GM19468 (cell line): Measurements from ENCODE around the gene MRPS2.
"Not testable (repeated sequence)": the region's sequence is repeated elsewhere in the genome, so short reads cannot be mapped to it uniquely, and the experiment has no call there.

Experiments used
- ATAC-seq: cut with Tn5 transposase; IDR thresholded peaks from one replicate; pipeline ENCODE4 v1.9.1; 2021; ENCODE audit warnings: mild to moderate bottlenecking, moderate library complexity, moderate number of reproducible peaks; ENCODE audit not compliant: unreplicated experiment; ENCODE audit errors: extremely low read depth

Gene MRPS2

DNA sequence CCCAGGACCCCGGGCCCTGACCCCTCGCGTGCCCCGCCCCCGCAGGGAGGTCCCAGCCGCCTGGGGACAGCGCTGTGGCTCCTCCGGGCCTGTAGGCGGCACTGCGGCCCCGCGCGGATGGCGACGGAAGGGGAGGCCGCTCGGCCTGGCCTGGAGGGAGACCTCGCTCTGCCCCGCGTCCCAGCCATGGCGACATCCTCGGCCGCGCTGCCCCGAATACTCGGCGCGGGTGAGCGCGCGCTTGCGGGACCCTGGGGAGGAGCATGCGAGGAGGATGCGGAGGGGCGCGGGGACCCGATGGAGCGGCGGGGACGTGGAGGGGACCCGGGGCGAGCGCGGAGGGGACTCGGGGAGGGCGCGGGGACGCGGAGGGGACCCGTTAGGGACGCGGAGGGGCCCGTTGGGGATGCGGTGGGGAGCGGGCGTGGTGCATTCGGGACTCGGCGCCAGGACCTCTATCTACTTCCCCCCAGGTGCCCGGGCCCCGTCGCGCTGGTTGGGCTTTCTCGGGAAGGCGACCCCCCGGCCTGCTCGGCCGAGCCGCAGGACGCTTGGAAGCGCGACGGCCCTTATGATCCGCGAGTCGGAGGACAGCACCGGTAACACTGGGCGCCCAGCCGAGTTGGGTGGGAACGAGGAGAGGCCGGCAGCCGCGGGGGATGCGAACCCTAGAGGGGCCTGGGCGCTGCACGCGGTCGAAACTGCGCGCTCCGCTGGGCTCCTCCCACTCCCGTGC lies at the start of gene MRPS2:
Gene MRPS2, plus strand, starts transcription at position 158 of the 736 bp plus-strand sequence. Its CDS starts 29 bp downstream, at position 187.
- no peak for ATAC-seq

DNA sequence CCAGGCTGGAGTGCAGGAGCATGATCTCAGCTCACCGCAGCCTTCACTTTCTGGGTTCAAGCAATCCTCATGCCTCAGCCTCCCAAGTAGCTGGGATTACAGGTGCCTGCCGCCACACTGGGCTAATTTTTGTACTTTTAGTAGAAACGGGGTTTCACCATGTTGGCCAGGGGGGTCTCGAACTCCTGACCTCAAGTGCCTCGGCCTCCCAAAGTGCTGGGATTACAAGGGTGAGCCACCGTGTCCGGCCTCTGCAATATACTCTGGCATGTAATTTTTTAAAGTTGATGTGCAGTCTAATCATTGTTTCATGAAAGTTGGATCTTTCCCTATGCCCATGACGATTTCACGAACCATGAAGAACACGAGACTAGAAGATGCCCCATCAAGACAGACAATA lies 49.5 kb upstream of the MRPS2 start:
- ATAC-seq = no peak

DNA sequence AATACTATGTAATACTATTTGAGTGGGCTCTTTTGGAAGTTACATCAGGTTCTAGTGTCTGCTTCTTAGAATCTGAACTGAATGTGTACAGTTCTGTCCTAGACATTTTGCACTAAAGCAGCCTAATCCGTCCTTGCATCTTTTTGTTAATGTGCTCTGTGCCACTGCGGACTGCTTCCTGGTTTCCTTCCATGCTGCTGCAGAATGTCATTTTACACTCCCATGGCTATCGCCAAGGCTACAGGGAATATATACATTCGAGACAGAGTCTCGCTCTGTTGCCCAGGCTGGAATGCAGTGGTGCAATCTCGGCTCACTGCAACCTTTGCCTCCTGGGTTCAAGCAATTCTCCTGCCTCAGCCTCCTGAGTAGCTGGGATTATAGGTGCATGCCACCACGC lies 48.6 kb upstream of the MRPS2 start:
- ATAC-seq = not testable (repeated sequence)

DNA sequence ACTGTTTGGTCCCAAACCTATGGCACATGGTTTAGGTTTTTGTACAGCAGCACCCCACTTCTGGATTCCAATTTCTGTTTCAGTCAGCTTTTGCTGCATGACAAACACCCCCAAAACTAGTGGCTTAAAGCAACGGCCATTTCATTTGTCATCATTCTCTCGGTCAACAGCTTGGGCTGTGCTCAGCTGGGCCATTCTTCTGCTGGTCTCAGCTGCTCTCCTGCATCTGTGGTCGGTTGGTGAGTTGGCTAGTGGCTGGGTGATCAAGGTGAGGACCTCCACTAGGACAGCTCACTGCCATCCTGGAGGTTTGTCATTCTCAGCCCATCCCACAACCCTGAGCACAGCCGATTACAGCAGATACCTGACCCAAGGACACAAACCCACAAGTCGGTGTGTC lies 45.7 kb upstream of the MRPS2 start:
- no peak for ATAC-seq

DNA sequence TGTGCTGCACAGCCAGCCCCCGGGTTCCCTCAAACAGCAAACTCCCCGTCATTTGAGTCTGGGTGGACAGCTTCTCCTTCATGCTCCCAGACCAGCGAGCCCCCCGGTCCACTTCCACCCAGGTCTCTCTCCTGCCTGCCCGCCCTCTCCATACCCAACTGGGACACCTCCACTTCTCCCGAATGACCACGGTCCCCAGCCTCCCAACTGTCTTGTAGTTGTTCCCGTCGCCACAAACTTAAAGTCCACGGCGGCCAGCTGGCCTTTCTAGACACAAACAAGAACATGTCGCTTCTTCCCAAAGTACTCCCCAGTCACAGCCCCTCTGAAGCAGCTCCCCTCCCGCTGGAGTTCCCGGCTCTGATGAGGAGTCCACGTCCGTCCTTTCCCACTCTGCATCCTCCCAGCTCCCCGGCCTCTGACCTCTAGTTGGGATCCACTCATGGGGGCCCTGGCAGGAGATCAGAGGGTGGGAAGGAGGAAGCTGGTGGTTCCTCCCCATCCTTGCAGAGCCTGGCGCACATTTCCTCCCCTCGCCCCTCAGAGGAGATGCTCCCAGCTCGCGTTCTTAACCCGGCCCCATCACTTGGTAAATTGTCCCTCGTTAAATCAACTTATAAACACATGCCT lies 45.0 kb upstream of the MRPS2 start:
- ATAC-seq = no peak

DNA sequence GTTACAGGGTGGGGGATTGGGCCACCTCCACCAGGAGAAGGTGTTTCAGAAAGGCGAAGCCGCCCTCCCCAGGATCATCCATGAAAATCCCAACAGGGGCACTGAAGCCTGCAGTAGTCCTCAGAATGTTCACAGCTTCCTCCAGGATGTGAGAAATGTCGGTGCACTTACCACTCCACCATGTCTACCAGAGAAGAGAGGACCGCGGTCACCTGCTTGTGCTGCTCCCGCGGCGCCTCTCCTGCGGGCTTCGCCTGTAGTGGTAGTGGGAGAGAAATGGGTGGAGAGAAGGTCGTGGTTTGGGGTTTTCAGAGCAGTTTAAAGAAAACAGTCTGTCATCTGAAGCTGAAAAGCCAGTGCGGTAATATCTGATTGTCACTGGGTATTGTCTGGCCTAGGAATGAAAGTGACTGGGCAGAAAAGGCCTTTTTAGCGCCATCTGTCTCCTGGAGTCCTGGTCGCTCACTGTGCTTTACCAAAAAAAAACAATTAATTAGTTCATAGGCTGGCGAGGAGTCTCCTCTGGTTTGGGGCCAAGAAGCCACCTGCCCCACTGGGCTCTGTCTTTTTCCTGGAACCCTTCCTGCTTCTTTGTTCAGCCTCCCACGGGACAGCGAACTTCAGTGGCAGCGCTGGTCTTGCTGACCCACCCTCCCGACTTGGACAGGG lies 43.9 kb upstream of the MRPS2 start:
- no peak for ATAC-seq

DNA sequence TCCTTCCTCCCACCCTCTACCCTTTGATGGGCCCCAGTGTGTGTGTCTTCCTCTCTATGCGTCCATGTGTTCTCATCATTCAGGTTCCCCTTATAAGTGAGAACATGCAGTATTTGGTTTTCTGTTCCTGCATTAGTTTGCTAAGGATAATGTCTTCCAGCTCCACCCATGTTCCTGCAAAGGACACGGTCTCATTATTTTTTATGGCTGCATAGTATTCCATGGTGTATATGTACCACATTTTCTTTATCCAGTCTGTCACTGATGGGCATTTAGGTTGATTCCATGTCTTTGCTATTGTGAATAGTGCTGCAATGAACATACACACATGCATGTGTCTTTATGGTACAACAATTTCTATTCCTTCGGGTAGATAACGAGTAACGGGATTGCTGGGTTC lies 42.0 kb upstream of the MRPS2 start:
- ATAC-seq = not testable (repeated sequence)

DNA sequence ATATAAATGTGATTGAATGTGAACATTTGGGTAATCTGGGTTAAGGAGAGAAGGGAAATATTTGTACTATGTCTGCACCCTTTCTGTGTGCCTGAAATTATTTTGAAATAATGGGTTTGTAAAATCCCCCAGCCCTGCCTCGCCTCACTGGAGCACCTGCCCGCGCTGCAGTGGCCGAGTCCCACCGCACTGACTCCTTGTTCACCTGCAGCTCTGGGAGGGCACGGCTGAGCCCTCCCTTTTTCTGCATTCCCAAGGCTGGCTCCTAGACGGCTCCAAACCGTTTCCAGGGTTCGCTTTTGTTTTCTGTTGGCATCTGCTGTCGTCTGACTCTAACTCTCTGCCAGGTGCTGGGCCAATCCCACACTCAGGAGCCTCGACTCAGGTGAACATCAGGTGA lies 38.5 kb upstream of the MRPS2 start:
- ATAC-seq = no peak

DNA sequence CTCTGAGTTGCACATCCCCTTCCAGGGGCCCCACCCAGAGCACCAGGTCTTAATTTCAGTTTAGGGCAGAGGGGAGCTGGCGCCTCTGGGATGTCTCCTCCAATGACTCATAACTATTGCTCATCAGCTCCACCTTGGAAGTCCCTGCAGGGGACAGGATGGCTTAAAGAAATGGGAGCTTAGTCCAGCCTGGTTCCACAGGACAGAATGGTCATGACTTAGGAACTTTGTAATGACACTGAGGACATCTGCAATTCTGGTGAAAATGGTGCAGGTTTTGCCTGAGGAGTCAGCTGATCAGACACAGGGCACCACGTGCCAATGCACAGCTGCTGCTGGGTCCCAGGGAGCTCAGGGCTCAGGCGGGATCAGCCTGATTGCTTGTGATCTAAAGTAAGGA lies 37.3 kb upstream of the MRPS2 start:
- no peak for ATAC-seq

DNA sequence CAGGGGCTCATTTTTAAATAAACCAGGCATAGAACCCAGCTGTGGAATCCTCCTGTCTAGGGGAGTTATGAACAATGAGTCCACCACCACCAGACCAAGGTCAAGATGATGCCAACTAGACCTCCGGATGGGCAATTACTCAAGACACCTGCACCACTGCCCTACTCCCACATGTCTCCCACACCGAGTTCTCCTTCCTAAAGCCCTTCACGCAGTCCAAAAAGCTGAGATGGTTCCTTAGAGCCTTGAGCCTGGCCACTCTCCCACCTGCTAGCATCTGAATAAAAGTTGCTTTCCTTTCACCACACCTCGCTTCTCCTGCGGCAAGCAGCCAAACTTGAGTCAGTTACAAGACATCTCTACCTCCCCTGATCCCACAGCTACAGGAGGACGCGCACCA lies 36.3 kb upstream of the MRPS2 start:
- ATAC-seq = no peak

DNA sequence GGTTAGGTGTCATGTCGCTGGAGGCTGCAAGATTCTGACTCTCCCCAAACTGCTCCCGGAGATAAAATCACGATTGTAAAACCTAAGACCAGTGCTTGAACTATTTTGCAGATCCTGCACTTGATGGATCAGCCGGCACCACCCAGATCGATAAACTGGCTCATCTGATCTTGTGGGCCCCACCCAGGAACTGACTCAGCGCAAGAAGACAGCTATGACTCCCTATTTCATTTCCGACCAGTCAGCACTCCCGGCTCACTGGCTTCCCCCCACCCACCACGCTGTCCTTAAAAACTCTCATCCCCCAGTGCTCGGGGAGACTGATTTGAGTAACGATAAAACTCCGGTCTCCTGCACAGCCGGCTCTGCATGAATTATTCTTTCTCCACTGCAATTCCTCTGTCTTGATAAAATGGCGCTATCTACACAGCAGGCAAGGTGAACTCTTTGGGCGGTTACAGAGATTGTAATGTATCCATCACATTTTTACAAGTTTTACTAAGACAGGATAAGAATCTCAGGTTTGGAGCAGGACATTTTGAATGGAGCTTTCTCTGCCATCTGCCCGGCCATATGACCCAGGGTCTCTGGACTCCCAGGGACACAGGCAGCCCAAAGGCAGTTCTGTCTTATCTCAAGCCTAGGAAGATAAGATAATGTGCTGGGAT lies 31.5 kb upstream of the MRPS2 start:
- no peak for ATAC-seq

DNA sequence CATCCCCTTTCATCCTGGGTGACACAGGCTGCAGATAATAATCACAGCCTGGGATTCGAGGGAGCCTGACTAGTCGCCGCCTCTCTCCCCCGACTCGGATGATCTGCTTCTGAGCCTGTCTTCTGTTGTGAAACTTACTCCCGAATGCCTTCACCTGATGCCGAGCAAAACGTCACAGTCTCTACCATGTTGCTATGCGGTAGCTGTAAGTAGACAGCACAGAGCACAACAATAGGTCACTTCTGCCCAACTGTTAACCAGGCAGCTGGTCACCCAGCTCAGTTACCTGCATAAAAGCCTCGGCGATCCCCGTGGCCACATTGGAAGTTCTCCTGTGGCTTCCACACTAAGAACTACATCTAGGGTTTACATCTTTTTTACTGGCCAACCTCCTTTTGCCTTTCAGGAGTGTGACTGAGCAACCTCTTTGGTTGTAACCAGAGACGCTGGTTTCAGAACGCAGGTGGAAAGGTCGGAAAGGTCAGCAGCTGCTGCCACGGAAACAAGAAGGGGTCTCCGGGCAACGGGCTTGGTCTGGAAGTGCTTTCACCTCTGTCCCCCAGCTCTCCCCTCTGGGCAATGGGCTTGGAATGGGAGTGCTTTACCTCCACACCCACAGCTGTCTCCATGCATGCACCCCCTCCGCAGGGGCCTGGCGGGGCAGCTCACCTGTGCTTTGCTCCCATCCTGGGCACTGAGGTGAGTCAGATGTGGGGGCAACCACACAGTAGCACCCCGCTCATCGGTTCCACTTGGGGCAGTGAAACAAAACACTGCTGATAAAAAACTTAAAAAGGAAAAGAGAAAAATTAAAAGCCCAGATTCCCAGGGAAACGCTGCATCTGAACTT lies 28.5 kb upstream of the MRPS2 start:
- no peak for ATAC-seq

DNA sequence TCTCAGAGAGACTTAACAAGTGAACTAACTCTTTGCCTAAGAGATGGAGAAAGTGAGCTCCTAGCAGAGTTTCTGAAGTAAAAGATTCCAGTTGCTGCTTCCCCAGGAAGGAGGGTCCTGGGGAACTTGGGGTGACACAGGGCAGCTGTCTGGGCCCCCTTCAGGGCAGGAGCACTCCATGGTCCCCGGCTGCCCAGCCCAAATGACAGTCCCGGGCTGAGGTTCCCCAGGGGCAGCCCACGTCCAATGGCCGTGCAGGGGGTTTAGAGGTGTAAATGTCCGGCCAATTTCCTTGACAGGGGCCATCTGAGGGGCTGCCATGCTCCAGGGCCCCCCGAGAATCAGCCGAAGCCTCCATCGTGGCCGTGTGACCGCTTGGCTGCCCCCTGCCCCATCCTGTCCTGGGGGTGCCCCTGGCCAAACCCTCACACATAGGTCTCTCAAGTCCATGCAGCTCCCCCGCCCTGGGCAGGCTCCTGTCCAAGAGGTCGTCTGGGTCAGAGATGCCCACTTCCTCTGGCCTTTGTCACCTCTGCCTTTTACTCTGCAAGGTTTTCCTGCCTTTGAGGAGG lies 26.4 kb upstream of the MRPS2 start:
- ATAC-seq = no peak

DNA sequence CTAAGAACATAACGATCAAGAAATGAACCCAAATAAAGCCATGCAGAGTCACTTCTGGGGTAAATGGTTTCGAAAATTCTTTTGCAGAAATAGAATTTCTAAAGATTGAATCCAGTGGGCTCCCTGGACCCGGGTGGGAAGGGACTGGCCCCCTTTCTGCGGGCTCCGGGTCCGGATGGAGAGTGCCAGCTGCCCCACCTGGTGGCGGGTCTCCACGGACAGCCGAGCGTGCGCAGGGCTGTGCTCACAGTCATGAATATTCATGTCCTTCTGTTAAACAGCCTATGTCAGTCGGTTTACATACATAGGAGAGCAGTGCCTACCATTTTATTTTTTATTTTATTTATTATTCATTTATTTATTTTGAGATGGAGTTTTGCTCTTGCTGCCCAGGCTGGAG lies 25.6 kb upstream of the MRPS2 start:
- no peak for ATAC-seq

DNA sequence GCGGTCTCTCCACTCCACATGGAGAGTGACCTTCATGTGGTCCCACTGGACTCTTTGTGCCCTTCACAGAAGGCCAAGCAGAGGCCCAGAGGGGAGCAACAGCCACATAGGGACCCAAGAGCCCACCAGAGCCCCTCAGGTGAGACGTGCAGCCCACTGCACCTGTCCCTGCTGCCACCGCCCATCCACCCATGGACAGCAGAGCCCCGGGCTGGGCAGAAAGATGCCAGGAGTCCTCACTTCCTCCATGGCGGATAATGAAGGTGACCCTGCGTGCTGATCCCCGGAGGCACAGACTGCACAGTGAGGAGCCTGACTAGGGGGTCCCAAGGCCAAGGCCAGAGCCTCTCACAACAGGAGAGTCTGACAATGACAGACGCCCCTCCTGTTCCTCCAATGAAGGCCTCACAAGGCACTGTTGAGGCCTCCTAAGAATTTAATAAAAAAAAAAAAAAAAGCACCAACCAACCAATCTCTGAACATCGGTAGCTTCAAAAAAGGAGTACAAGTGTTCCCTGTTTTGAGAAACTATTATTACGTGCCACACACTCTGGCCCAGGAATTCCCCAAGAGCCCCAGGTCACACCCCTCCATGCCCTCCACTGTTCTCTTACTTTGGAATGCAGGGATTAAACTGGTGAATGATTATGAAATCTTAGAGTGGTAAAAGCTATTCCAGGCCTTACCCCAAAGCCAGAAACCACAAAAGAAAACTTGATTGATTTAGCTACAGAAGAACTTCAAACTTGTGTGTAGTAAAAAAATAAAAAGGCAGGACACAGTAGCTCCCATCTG lies 23.7 kb upstream of the MRPS2 start:
- ATAC-seq = no peak

DNA sequence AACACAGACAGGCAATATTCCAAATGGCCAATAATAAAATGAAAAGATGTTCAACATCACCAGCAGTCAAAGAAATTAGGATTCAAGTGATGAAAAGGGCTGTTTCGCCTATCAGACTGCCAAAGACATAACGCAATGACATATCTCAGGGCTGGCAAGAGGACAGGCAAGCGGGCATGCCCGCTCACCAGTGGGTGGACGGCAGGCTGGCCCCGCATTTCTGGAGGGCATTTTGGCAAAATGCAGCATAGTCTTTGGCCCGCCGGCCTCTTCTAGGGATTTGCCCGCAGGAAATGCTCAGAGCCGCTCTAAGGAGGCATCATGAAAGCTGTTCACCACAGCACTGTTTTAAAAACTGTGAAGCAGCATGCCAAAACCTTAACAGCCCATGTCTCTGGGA lies 22.3 kb upstream of the MRPS2 start:
- ATAC-seq = no peak

DNA sequence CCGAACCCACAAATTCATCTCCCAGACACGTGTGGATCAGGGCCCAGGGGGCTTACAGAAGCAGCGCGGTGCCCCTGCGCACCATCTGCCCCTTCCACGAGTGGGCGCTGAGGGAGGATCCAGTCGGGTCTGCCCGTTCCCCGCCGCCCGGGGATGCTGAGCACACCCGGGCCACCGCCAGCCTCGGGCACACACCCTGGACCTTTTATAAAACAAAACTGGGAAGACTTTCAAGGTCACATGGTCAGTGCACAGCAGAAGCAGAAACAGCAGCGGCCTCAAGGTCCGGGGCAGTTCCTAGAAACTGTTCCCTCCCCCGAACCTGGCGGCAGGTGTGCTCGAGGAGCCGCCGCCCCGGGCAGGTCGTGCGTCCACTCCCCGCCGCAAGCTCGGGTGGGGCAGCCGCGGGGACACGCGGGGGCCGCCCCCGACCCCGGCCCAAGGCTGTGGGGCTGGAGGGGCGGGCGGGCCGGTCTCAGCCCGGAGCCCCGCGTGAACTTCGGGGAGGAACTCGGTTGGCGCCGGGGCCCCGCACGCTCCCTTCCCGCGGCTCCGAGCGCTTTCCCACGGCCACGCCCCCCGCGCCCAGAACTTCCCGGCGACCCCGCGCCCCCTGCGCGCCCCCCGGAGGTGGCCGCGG lies 21.5 kb upstream of the MRPS2 start:
- no peak for ATAC-seq

DNA sequence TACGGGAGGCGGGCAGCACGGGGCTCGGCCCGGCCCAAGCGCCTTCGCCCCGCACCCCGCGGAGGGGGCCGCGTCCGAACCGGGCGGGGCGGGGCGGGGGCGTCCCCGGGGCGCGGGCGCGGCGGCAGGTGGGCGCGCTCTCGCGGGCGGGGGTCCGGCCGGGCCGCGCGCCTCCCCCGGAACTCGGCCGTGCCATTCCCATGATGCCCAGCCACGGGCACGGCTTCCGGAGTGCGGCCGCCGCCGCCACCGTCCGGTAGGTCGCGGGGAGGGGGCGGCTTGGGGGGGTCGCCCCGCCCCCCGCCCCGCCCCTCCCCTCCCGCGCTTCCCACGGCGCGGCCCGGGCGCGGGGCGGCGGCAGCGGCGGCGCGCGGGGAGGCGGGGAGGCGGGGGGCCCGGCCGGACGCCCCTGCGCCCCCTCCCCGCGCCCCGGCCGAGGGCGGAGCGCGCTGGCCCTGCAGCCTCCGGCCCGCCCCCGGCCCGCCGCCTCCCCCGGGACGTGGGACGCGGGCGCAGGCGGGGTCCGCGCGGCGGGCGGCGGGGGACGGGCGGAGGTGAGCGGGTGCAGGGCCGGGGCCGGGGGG lies 20.9 kb upstream of the MRPS2 start, which contains the start of gene PPP1R26:
Gene PPP1R26, plus strand, starts transcription at position 314 of the 584 bp plus-strand sequence. CDS start 4,729 bp downstream, outside the sequence.
- no peak for ATAC-seq
